SU-DHL-6 (cell line): Measurements from ENCODE around the gene KCNK15.

Experiments
- CTCF ChIP-seq: fragments of 200-600 bp; sonication (generic); IDR thresholded peaks from one replicate; pipeline ENCODE4 v1.5.1; 2017; ENCODE audit warnings: antibody characterized with exemption, mild to moderate bottlenecking, low read length, moderate library complexity; ENCODE audit not compliant: insufficient read depth, poor library complexity, severe bottlenecking
- EZH2phosphoT487 ChIP-seq: fragments of 200-600 bp; sonication (generic), shearing (Covaris generic); conservative IDR thresholded peaks from 2 replicates; pipeline ENCODE4 v1.6.1; 2018; ENCODE audit warnings: mild to moderate bottlenecking, antibody characterized with exemption, low read length, moderate library complexity, mixed read lengths

- TF ChIP-seq CTCF (no peak), EZH2phosphoT487 (no peak)
These were observed 25.0 kb downstream of the KCNK15 start for GRCh38 chr20:44770484-44771171.
